NOMO-1 treated with dmso at 0.1 percent for 144 hours (cell line): ENCODE measurements around the gene KAT2A.

Experiments used
- DNase-seq: peaks from one replicate; lab custom pipeline; 2025; ENCODE audit not compliant: unreplicated experiment; lab: John Stamatoyannopoulos, UW

The KAT2A gene

GRCh38 chr17:42096360-42097111 lies 24.6 kb downstream of the KAT2A start:
- no peak for DNase-seq

- DNase-seq, result no peak
These were observed 26.6 kb downstream of the KAT2A start for GRCh38 chr17:42094375-42095069.

GRCh38 chr17:42092939-42093338 lies 28.2 kb downstream of the KAT2A start:
- DNase-seq, result no peak

- DNase-seq, result no peak
These were observed 30.0 kb downstream of the KAT2A start for GRCh38 chr17:42090964-42091790.

- DNase-seq, result no peak
These were observed 32.4 kb downstream of the KAT2A start for GRCh38 chr17:42088736-42089135.

GRCh38 chr17:42087736-42088705 lies 33.1 kb downstream of the KAT2A start:
- no peak for DNase-seq

GRCh38 chr17:42087042-42087701 lies 34.0 kb downstream of the KAT2A start:
- DNase-seq, result no peak

- DNase-seq, result no peak
These were observed 39.5 kb downstream of the KAT2A start for GRCh38 chr17:42081516-42082129.

- no peak for DNase-seq
These were observed 41.6 kb downstream of the KAT2A start for GRCh38 chr17:42079541-42079940.

GRCh38 chr17:42078396-42079043 lies 42.6 kb downstream of the KAT2A start:
- no peak for DNase-seq

GRCh38 chr17:42077755-42078154 lies 43.4 kb downstream of the KAT2A start:
- no peak for DNase-seq

- DNase-seq, result no peak
These were observed 44.2 kb downstream of the KAT2A start for GRCh38 chr17:42076797-42077559.

- no peak for DNase-seq
These were observed 45.4 kb downstream of the KAT2A start for GRCh38 chr17:42075789-42076188.

GRCh38 chr17:42072323-42073187 lies 48.6 kb downstream of the KAT2A start:
- no peak for DNase-seq

- no peak for DNase-seq
These were observed 49.4 kb downstream of the KAT2A start for GRCh38 chr17:42071810-42072209.

GRCh38 chr17:42068979-42069378 lies 52.2 kb downstream of the KAT2A start:
- no peak for DNase-seq

- DNase-seq, result no peak
These were observed 53.6 kb downstream of the KAT2A start for GRCh38 chr17:42067371-42068091.
